ENCODE measurements around the gene TRAF4. TPM values are rescaled to one million over a fixed set of nuclear protein-coding genes. Genes with fewer than 3 reads are reported as not detected.
"Not testable (repeated sequence)": the region's sequence is repeated elsewhere in the genome, so short reads cannot be mapped to it uniquely, and the experiment has no call there.

The TRAF4 gene
- total RNA-seq, 4 donors from 2014 or later = 3.4 to 10.8 (median 4.7) TPM

GRCh38 chr17:28765038-28765437 is 21.2 kb downstream of the TRAF4 start:
- H3K36me3 ChIP-seq = peaks cover 0 to 39% of the 10 kb centered on the region in 2 donors
- no peak for ATAC-seq
- no peaks in the 10 kb centered on the region for H3K9me3 ChIP-seq
- H3K4me1 ChIP-seq = peaks cover 0 to 28% (median 7%) of the 10 kb centered on the region in 3 donors
- H3K4me3 ChIP-seq = no peak overlapping the region
- H3K27me3 ChIP-seq = no peaks in the 10 kb centered on the region
- no peak for TF ChIP-seq POLR2A (IDR thresholded peaks at IDR 0.05)
- no peak for TF ChIP-seq EP300 (IDR thresholded peaks at IDR 0.05)
- no peak for TF ChIP-seq POLR2AphosphoS5 (IDR thresholded peaks at IDR 0.05)
- TF ChIP-seq CTCF (IDR thresholded peaks at IDR 0.05) = no peak
- no peak overlapping the region for H3K27ac ChIP-seq
- WGBS, 2 donors (ENCODE audit: low coverage in 1 of 2) = 56 to 80% methylated on average over 1 to 4 of the region's 4 CpGs

- ATAC-seq = no peak
- Histone ChIP-seq H3K27ac (no peak overlapping the region), H3K4me3 (no peak overlapping the region), H3K9me3 (no peaks in the 10 kb centered on the region), H3K4me1 (peaks cover 0 to 19% (median 0%) of the 10 kb centered on the region in 3 donors), H3K27me3 (no peaks in the 10 kb centered on the region), H3K36me3 (peaks cover 0 to 9% of the 10 kb centered on the region in 2 donors)
- 78 to 79% methylated on average over 2 to 6 of the region's 6 CpGs for WGBS, 2 donors (ENCODE audit: low coverage in 1 of 2)
- TF ChIP-seq POLR2AphosphoS5 (IDR thresholded peaks at IDR 0.05) (no peak), CTCF (IDR thresholded peaks at IDR 0.05) (no peak), EP300 (IDR thresholded peaks at IDR 0.05) (no peak), POLR2A (IDR thresholded peaks at IDR 0.05) (no peak)
Observed at GRCh38 chr17:28773736-28774135, 29.9 kb downstream of the TRAF4 start.

- 75 to 77% methylated on average over 3 of the region's 3 CpGs for WGBS, 2 donors (ENCODE audit: low coverage in 1 of 2)
- no peak for ATAC-seq
- Histone ChIP-seq H3K4me1 (peaks cover 0 to 19% (median 0%) of the 10 kb centered on the region in 3 donors), H3K36me3 (peaks cover 0 to 9% of the 10 kb centered on the region in 2 donors), H3K9me3 (no peaks in the 10 kb centered on the region), H3K4me3 (no peak overlapping the region), H3K27me3 (no peaks in the 10 kb centered on the region), H3K27ac (no peak overlapping the region)
- TF ChIP-seq POLR2AphosphoS5 (IDR thresholded peaks at IDR 0.05) (no peak), EP300 (IDR thresholded peaks at IDR 0.05) (no peak), CTCF (IDR thresholded peaks at IDR 0.05) (no peak), POLR2A (IDR thresholded peaks at IDR 0.05) (no peak)
Observed at GRCh38 chr17:28774206-28774605, 30.4 kb downstream of the TRAF4 start.

- 0 to 38% methylated on average over 1 of the region's 1 CpG for WGBS, 2 donors (ENCODE audit: low coverage in 1 of 2)
- peaks cover 0 to 16% of the 10 kb centered on the region in 2 donors for H3K36me3 ChIP-seq
- no peak for TF ChIP-seq CTCF (IDR thresholded peaks at IDR 0.05)
- TF ChIP-seq POLR2AphosphoS5 (IDR thresholded peaks at IDR 0.05) = no peak
- TF ChIP-seq EP300 (IDR thresholded peaks at IDR 0.05) = no peak
- TF ChIP-seq POLR2A (IDR thresholded peaks at IDR 0.05) = no peak
- H3K4me3 ChIP-seq = no peak overlapping the region
- no peaks in the 10 kb centered on the region for H3K9me3 ChIP-seq
- peaks cover 0 to 19% (median 0%) of the 10 kb centered on the region in 3 donors for H3K4me1 ChIP-seq
- no peak for ATAC-seq
- no peak overlapping the region for H3K27ac ChIP-seq
- no peaks in the 10 kb centered on the region for H3K27me3 ChIP-seq
Observed at GRCh38 chr17:28777178-28777577, 33.4 kb downstream of the TRAF4 start.

- not testable (repeated sequence) for ATAC-seq, H3K27me3 ChIP-seq
Observed at GRCh38 chr17:28779601-28780000, 35.8 kb downstream of the TRAF4 start.

More at GRCh38 chr17:28779601-28780000, 35.8 kb downstream of the TRAF4 start:
- H3K4me1 ChIP-seq = peaks cover 0 to 19% (median 0%) of the 10 kb centered on the region in 3 donors
- not testable (repeated sequence) for H3K36me3 ChIP-seq, H3K4me3 ChIP-seq, H3K9me3 ChIP-seq, H3K27ac ChIP-seq
- 95 to 98% methylated on average over 8 to 13 of the region's 13 CpGs for WGBS, 2 donors (ENCODE audit: low coverage in 1 of 2)
